Lung (tissue), 12 donors: ENCODE measurements around the gene C12orf57. TPM values are rescaled to one million over a fixed set of nuclear protein-coding genes. Genes with fewer than 3 reads are reported as not detected.

Experiments
- ATAC-seq: fragments of 200-7000 bp; cut with Tn5 transposase; one replicate; pipeline ENCODE4 v1.9.1; 2020; ENCODE audit warnings: moderate number of reproducible peaks; ENCODE audit not compliant: insufficient read depth, low FRiP score
- DNase-seq, 3 donors: peaks; one replicate each; pipeline ENCODE4 v3.0.0-alpha.2; 2013 to 2017
- H3K27ac ChIP-seq, 2 donors: one replicate each; pipeline ENCODE4 v1.5.1; 2013; ENCODE audit warnings: mild to moderate bottlenecking in 2 of 2, moderate library complexity in 2 of 2, control low read depth in 1 of 2, inconsistent platforms in 1 of 2, low read depth in 1 of 2, low read length in 1 of 2
- H3K27me3 ChIP-seq, 3 donors: one replicate each; pipeline ENCODE4 v1.5.1; 2013; ENCODE audit warnings: low read length in 2 of 3; ENCODE audit not compliant: control insufficient read depth in 3 of 3, insufficient read depth in 3 of 3
- H3K36me3 ChIP-seq, 4 donors: one replicate each; pipeline ENCODE4 v1.5.1; 2013; ENCODE audit warnings: low read length in 4 of 4, mild to moderate bottlenecking in 1 of 4, moderate library complexity in 1 of 4; ENCODE audit not compliant: control insufficient read depth in 4 of 4, insufficient read depth in 4 of 4
- H3K4me1 ChIP-seq, 5 donors: one replicate each; pipeline ENCODE4 v1.5.1; 2013; ENCODE audit warnings: low read length in 5 of 5, mild to moderate bottlenecking in 2 of 5, moderate library complexity in 1 of 5; ENCODE audit not compliant: control insufficient read depth in 5 of 5, insufficient read depth in 5 of 5
- H3K4me3 ChIP-seq: one replicate; pipeline ENCODE4 v1.5.1; 2013; ENCODE audit warnings: mild to moderate bottlenecking, control low read depth, moderate library complexity
- H3K9ac ChIP-seq, 2 donors: one replicate each; pipeline ENCODE4 v1.5.1; 2013; ENCODE audit warnings: low read length in 2 of 2, control low read depth in 1 of 2; ENCODE audit not compliant: insufficient read depth in 1 of 2
- H3K9me3 ChIP-seq, 4 donors: one replicate each; pipeline ENCODE4 v1.5.1; 2013; ENCODE audit warnings: low read length in 3 of 4, mild to moderate bottlenecking in 1 of 4, moderate library complexity in 1 of 4; ENCODE audit not compliant: control insufficient read depth in 4 of 4, insufficient read depth in 3 of 4
- WGBS, 2 donors: extraction: QIAGEN DNeasy Blood & Tissue Kit; methylation state at CpG; one replicate each; pipeline ENCODE4 v1.1.7; 2013; 5-methylcytosine and 5-hydroxymethylcytosine counted together
- polyA plus RNA-seq, 2 donors: library from polyadenylated mRNA; stranded (reverse); fragments of 200-250 nt; gene quantifications; one replicate each; pipeline ENCODE4 v1.2.1, GENCODE V29; 2013
- total RNA-seq, 2 donors: library from RNA; depleted of rRNA in 1 of 2; stranded (reverse); fragments of >200 nt in 1 of 2; gene quantifications; one replicate each; pipeline ENCODE4 v1.2.1, GENCODE V29; 2014 to 2021
- TF ChIP-seq, protein P1 (sequence below): IDR thresholded peaks from 2 replicates; pipeline ENCODE4 v1.5.1; 2012; ENCODE audit warnings: mild to moderate bottlenecking; ENCODE audit errors: control extremely low read depth, extremely low read depth
- donor health status: control.
- donor health status: control.
- donor health status: Bipolar disorder and iron deficiency.
- donor health status: healthy.
- donor health status: DM: yes; HTN: yes; CAD: no.

C12orf57 gene
- total and polyA plus RNA-seq, 4 donors: 92.9 to 437 (median 283) TPM

DNA sequence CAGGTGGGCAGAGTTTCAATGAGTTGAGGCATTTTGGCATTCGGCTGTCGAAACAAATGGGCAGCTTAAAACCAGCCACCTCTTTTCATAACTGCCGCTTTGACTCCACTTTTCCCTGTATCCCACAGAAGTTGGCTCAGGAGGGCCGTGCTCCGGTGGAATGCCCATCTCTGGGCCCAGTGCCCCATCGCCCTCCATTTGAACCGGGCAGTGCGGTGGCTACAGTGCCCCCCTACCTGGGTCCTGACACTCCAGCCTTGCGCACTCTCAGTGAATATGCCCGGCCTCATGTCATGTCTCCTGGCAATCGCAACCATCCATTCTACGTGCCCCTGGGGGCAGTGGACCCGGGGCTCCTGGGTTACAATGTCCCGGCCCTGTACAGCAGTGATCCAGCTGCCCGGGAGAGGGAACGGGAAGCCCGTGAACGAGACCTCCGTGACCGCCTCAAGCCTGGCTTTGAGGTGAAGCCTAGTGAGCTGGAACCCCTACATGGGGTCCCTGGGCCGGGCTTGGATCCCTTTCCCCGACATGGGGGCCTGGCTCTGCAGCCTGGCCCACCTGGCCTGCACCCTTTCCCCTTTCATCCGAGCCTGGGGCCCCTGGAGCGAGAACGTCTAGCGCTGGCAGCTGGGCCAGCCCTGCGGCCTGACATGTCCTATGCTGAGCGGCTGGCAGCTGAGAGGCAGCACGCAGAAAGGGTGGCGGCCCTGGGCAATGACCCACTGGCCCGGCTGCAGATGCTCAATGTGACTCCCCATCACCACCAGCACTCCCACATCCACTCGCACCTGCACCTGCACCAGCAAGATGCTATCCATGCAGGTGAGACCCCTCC lies 5.2 kb upstream of the C12orf57 start:
- peak overlapping the region; percentile 24 to 83 for H3K27ac ChIP-seq
- DNase-seq: no peak
- no peaks in the 10 kb centered on the region for H3K27me3 ChIP-seq

DNA sequence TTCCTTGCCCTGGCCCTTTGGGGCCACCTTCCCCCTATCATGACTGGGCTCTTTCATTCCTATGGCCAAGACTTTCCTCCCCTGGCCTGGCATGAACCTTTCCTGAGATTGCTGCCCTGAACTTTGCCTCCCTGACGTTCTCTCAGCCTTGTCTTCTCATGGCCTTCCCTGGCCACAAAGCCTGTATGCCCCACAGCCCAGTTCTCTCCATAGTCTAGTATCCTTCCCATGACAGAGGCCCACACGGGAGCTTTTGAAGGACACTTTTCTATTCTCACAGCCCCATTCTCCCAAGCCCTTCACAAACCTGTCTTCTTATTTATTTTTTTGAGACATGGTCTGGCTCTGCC lies 4.7 kb upstream of the C12orf57 start:
- DNase-seq: no peak
- Histone ChIP-seq H3K4me1 (peaks cover 4 to 25% (median 6%) of the 10 kb centered on the region in 5 donors), H3K27me3 (no peaks in the 10 kb centered on the region), H3K4me3 (no peak overlapping the region), H3K27ac (peak overlapping the region in 1 of 2 donors; percentile 15), H3K9ac (no peak overlapping the region), H3K36me3 (peaks cover 0 to 43% (median 34%) of the 10 kb centered on the region in 4 donors), H3K9me3 (no peaks in the 10 kb centered on the region)
- WGBS, 2 donors: 64 to 83% methylated on average over 2 of the region's 2 CpGs
- ATAC-seq: no peak
- TF ChIP-seq, protein P1, sequence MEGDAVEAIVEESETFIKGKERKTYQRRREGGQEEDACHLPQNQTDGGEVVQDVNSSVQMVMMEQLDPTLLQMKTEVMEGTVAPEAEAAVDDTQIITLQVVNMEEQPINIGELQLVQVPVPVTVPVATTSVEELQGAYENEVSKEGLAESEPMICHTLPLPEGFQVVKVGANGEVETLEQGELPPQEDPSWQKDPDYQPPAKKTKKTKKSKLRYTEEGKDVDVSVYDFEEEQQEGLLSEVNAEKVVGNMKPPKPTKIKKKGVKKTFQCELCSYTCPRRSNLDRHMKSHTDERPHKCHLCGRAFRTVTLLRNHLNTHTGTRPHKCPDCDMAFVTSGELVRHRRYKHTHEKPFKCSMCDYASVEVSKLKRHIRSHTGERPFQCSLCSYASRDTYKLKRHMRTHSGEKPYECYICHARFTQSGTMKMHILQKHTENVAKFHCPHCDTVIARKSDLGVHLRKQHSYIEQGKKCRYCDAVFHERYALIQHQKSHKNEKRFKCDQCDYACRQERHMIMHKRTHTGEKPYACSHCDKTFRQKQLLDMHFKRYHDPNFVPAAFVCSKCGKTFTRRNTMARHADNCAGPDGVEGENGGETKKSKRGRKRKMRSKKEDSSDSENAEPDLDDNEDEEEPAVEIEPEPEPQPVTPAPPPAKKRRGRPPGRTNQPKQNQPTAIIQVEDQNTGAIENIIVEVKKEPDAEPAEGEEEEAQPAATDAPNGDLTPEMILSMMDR: no peak

More for the DNA sequence above, 5.2 kb upstream of the C12orf57 start:
- TF ChIP-seq, protein P1: no peak
- Histone ChIP-seq H3K36me3 (peaks cover 0 to 48% (median 39%) of the 10 kb centered on the region in 4 donors), H3K9me3 (no peaks in the 10 kb centered on the region), H3K4me3 (no peak overlapping the region), H3K4me1 (peaks cover 5 to 31% (median 11%) of the 10 kb centered on the region in 5 donors), H3K9ac (peak overlapping the region; percentile 0 to 46)
- no peak for ATAC-seq
- WGBS, 2 donors: 83 to 87% methylated on average over 32 of the region's 32 CpGs

DNA sequence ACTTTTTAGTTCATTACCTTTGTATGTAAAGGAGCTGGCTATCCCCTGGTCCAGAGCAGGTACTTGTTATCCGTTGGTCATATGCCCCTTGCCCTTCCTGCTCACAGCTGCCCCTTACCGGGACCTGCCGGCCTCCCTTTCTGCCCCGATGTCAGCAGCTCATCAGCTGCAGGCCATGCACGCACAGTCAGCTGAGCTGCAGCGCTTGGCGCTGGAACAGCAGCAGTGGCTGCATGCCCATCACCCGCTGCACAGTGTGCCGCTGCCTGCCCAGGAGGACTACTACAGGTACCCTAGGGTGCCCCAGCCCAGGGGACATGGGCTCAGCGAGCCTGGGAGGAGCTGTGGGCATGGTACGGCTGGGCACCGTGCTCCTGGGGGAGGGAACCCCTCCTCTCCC lies 2.6 kb upstream of the C12orf57 start:
- Histone ChIP-seq H3K4me1 (peaks cover 4 to 35% (median 14%) of the 10 kb centered on the region in 5 donors), H3K4me3 (no peak overlapping the region), H3K27ac (no peak overlapping the region), H3K9me3 (no peaks in the 10 kb centered on the region), H3K27me3 (no peaks in the 10 kb centered on the region), H3K9ac (no peak overlapping the region), H3K36me3 (peaks cover 0 to 39% (median 26%) of the 10 kb centered on the region in 4 donors)
- DNase-seq: no peak
- TF ChIP-seq, protein P1: no peak
- no peak for ATAC-seq
- 89 to 91% methylated on average over 12 of the region's 12 CpGs for WGBS, 2 donors
